HG03342 (cell line): ENCODE results near the gene TMSB10.
A peak's percentile ranks its signal among the peaks of the same experiment; 100 is the strongest.
"Not testable (repeated sequence)": the region's sequence is repeated elsewhere in the genome, so short reads cannot be mapped to it uniquely, and the experiment has no call there.

ENCODE experiments used
- ATAC-seq: cut with Tn5 transposase; IDR thresholded peaks from one replicate; pipeline ENCODE4 v1.9.1; 2021; ENCODE audit warnings: mild to moderate bottlenecking, moderate library complexity; ENCODE audit not compliant: unreplicated experiment

The TMSB10 gene

DNA sequence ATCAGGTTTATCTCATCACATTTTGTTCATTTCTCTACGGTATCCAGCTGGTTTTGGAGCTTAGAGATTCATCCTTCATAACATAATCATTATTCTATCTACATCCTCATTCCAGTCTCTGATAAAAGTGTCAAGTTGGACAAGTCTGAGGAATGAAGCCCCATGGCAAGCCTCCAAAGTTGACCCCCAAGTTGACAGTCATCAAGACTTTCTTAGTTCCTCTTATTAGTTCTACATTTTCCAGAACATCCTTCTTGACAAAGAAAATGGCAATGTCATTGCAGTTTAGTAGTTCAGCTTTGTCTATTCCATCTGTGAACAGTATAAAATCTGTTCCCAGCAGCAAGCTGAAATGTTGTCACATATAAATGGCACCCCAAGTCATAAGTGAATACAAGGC lies 4.5 kb upstream of the TMSB10 start:
- no peak for ATAC-seq

DNA sequence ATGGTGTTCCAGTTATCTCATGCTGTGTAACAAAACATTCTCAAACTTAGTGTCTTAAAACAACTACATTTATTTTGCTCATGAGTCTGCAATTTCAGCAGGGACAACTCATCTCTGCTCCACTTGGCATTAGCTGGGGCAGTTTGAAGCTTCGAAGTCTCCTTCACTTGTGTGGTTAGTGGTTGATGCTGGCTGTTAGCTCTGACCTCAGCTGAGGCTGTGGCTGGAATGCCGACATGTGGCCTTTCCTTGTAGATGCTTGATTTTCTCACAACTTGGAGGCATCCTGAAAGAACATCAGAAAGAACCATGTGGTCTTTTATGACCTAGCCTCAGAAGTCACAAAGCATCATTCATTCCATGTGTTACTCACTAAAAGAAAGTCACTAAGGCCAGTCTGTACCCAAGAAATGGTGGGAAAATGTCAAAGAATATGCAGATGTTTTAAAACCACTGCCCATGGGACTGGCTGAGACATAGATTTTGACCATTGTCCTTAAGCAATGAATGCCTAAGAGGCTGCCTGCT lies 3.8 kb upstream of the TMSB10 start:
- no peak for ATAC-seq

DNA sequence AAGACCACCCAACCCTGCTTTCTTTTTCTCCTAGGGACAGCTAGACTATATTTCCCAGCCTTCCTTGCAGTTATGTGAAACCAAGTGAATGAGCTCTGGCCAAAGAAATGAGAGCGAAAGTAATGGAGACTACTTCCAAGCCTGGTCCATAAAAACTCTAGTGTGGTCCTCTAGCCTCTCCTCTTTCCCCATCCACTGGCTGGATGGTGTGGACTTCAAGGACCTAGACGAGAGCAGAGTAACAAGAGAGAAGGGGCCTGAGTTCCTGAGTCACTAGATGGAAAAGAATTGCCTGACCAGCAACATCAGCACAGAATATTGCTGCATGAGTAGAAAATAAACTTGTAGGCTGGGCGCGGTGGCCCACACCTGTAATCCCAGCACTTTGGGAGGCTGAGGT lies 2.9 kb upstream of the TMSB10 start:
- ATAC-seq, result no peak

DNA sequence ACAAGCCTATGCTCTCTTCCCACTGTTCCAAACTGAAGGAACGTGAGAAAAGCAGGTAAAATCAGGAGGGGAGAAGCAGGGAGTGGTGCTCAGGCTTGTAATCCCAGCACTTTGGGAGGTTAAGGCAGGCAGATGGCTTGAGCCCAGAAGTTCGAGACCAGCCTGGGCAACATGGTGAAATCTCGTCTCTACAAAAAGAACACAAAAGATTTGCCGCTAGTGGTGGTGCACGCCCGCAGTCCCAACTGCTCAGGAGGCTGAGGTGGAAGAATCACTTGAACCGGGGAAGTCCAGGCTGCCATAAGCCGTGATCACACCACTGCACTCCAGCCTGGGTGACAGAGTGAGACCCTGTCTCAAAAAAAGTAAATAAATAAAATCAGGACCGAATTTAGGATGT lies 1.3 kb upstream of the TMSB10 start:
- ATAC-seq, result no peak

DNA sequence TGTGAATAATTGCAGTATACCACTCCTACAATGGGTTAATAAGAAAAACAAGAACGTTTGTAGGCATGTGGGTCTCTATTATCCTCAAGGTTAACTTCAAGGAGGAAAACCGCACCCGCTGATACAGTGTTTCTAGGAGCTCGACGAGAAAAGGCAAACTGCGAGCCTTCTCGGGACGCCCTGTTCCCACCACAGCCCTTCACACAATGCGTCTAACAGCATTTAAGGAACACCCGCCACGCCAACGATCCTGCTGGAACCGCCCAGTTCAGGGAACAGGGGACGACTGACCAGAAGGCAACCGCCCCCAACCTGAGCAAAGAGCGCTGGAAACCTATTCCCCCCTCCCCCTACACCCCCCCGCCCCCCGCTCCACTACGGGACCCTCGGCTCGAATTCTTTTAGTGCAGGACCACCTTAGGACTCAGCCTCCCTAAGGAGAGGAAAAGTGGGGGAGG lies 710 bp upstream of the TMSB10 start:
- ATAC-seq, result no peak

DNA sequence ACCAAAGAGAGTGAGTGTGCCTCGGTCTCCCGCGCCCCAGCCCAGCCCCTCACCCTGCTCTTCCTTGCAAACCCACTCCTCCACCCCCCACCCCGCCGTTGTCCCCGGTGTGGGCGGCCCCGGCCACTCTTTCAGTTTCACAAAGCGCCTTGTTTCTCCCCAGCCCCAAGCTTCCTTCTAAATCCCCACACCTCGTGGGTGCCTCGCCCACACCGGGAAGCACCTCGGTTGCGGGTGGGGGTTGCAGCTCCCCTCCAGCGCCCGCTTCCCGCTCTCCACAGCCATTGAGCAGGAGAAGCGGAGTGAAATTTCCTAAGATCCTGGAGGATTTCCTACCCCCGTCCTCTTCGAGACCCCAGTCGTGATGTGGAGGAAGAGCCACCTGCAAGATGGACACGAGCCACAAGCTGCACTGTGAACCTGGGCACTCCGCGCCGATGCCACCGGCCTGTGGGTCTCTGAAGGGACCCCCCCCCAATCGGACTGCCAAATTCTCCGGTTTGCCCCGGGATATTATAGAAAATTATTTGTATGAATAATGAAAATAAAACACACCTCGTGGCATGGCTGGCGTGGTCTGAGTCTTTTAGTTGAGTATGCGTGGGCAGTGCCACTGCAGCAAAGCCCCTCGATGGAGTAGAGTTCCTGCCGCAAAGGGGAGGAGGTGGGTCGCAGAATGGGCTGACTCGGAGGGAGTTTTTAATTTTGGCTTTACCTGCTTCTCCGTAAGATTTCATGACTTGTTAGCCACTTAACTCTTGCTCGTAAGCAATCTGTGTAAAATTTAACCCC lies 848 bp downstream of the TMSB10 start:
- peak; percentile 27 for ATAC-seq

DNA sequence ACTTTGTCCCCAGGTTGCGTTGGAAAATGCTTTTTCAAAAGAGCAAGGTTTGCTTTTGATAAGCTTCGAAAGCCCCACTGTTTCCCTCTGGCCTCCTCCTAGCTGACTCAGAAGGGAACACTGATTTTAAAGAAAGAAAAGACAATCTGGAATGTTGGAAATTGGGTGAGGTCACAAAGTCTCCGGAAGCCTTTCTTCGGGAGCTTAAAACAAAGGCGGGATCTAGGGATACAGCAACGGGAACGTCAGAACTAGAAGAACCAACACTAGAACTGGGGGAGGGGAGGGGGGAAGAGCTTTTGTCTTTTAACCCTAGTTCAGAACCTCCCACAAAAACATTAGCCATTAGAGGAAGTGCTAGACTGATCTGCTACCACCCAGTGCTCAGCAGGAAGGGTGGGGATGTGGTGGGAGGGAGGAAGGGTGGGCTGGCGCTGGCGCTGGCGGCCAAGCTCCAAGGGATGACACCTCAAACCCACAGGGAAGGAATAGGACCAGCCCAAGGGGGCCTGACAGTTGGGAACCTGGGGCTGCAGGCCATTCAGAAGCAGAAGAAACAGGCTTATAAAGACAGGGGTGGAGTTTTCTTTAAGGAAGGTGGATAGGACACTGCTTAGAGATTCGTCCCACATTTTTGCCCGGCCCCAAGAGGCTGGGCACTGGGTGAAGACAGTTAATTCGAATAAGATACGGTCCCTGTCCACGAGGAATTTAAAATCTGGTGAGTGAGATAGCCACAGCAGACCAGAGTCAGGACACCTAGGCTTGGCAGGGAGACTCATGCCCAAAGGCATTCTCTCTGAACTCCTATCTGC lies 1.7 kb downstream of the TMSB10 start:
- peak; percentile 38 for ATAC-seq

DNA sequence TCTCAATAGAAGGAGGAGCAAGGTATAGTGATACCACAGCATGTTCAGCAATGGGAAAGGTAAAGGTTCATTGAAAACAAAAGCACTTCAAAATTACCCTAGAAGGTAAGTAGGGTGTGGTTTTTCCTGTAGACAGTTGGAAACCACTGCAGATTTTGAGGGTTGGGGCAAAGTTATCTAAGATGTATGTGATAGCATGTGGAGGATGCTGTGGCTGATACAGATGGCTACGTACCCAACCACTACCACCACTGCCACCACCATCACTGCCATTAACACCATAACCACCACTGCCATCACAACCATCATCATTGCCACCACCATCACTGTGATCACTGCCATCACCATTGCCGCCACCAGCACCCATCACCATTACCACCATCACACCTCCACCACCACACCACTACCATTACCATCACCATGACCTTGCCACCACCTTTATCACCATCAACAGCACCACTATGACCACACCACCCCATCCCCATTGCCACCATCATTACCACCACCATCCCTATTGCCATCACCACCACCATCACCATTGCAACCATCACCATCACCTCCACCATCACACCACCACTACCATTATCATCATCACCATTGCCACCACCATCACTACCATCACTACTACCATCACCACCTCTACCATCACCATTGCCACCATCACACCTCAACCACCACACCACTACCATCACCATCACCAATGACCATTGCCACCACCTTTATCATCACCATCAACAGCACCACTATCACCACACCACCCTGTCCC lies 3.7 kb downstream of the TMSB10 start:
- no peak for ATAC-seq

DNA sequence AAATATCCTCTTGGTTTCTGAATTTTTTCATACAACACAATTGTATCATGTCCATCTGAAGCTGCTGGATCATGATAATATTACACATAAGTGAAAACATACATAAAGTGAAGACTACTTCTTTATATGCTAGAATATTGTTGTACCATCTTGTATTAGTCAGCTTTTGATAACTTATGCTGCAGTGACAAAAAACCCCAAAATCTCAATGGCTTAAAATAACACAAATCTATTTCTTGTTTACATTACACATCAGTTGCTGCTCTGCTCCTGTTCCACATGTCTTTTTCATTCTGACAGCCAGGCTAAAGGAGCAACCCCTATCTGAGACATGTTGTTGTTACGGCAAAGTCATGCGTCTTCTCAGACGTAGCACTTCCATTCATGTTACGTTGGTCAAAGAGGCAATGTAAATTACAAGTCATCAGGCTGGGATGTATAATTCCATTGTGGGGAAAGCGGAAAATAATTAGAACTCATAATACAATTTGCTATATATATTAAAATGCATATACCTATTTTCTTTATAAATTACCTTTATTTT lies 5.8 kb downstream of the TMSB10 start:
- ATAC-seq, result no peak

DNA sequence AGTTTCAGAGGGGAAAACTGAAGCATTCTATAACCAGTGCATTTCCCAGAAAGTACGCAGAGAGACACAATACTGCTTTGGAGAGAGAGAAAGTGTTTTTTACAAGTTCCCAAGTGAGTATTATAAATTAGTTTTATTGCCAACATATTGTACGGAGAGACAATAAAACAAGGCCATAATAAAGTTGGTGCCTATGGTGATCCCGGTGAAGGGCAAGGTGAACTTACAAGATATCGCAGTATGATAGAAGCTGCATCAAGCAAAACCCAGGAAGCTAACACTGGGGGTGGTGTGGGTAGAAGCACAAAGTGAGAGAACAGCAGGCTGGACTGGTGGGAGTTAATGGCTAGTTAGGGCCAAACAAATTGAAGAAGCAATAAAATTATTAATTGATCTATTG lies 7.5 kb downstream of the TMSB10 start:
- ATAC-seq, result no peak

DNA sequence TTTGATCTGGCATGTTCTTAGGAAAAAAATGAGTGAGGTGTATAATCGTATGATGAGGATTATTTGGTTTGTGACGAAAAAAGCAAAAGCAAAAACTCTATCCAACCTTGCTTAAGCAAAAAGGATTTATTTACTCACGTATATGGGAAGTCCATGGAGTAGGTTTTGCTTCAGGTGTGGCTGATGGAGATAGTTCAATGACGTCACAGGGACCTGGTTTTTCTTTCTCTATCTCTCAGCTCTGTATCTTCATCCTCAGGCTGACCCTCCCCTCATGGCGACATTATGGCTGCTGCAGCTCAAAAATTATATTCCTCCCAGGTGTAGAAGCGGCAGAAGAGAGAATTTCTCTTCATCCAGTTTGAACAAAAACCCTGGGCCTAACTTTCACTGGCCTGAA lies 8.9 kb downstream of the TMSB10 start:
- ATAC-seq, result no peak

DNA sequence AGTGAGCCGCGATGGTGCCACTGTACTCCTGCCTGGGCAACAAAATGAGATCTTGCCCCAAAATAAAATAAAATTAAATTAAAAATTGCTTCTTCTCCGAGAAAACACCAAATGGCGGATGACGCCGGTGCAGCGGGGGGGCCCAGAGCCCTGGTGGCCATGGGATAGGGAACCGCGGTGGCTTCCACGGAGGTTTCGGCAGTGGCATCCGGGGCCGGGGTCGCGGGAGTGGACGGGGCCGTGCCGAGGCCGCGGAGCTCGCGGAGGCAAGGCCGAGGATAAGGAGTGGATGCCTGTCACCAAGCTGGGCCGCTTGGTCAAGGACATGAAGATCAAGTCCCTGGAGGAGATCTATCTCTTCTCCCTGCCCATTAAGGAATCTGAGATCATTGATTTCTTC lies 10.2 kb downstream of the TMSB10 start:
- not testable (repeated sequence) for ATAC-seq

DNA sequence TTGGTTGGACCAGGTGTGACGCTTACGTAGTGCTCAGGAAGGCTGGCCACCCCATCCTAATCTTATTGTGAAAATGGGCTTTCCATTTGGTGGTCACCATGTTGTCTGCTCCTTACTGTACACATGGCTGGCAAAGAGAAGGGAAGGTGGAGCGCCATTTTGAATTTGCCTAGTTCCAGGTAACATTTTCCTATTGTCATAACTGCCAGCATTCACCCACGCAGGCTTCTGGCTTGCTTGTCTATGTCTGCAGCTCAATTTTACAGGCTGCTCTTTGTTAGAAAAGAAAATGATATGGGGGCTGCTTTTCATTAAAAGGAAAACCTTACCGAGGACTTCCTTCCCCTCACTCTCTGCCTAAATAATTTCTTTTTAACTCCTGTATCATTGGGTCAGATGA lies 12.4 kb downstream of the TMSB10 start:
- not testable (repeated sequence) for ATAC-seq

DNA sequence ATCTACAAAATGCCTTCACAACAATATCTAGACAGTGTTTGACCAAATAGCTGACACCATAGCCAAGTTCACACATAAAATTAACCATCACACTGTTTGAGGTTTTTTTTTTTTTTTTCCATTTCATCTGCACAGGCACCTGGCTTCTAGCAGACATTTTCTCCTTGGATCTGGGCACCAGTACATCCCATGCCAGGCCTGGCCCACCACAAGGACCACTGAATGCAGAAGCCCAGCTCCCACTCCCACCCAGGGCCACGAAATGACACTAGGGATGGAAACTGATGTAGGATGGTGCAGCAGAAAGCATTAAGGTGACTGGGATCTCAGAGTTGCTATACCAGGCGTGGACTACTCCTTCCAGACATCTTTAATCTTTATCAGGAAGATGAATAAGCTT lies 13.0 kb downstream of the TMSB10 start:
- no peak for ATAC-seq

DNA sequence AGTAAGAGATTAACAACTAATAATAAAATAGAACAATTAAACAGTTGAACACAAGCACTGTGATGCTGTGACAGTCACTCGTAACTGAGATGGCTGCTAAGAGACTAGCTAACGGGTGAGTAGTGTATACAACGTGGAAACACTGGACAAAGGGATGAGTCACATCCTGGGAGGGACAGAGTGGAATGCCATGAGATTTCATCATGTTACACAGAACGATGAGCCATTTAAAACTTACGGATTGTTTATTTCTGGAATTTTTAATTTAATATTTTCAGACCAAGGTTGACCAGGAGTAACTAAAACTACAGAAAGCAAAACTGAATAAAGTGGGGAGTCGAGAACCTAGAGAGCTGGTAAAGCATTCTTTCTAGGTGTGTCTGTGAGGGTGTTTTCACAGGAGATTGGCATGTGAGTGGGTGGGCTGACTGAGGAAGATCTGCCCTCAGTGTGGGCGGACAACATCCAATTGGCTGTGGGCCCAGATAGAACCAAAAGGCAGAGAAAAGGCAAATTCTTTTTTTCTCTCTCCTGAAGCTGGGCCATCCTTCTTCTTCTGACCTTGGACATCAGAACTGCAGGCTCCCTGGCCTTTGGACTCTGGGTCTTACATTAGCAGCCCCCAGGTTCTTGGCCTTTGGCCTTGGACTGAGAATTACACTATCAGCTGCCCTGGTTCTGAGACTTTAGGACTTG lies 14.6 kb downstream of the TMSB10 start:
- ATAC-seq, result peak; percentile 54

DNA sequence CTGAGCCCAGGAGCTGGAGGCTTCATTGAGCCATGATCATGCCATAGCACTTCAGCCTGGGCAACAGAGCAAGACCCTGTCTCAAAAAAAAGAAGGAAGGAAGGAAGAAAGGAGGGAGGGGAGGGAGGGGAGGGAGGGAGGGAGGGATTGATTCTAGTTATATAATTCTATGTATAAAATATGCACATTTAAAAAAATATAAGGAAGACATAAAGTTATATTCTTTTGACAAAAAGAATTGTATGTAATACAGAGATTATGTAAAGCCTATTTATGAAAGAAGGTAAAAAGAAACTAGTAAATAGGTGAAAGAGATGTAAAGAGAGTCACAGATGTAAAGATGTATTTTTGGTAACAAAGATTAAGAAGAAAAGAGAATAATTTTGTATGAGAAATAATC lies 17.6 kb downstream of the TMSB10 start:
- ATAC-seq, result no peak

DNA sequence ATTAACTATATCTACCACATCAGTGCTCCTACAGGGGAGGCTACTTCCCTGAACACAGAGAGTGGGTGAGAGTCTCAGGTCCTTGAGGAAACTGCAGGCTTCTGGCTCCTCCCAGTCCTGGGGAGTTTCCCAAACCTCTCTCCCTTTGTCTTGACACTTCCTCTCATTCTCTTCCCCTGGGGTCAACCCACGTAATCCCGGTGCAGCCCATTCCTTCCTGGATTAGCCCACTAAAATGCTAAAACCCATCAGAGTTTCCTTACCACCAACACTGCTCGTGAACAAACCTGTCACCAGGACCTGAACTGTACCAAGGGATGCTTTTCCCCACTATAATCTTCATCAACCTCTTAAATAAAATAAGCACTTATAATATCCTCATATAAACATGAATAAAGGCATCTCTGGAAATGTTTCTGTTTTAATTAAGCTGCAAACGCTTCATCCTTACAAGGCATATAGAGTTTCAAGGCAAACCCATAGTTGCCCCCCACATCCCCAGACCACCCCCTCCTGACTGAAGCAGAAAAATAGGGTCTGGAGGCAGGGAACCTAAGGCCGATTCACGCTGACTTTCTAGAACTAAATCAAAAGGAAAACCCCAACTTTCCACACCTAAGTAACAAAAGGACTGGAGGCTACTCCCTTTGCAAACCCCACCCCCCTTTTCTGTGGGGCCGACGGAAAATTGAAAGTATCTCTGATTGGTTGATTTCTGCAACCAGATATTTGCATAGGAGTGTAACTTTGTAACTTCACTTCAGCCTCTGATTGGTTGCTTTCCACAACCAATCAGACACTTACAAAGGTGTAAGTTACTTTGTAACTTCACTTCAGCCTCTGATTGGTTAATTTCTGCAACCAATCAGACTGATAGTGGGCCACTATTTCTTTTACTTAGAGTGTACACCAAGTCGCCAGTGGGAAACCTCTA lies 19.0 kb downstream of the TMSB10 start:
- peak; percentile 18 for ATAC-seq

DNA sequence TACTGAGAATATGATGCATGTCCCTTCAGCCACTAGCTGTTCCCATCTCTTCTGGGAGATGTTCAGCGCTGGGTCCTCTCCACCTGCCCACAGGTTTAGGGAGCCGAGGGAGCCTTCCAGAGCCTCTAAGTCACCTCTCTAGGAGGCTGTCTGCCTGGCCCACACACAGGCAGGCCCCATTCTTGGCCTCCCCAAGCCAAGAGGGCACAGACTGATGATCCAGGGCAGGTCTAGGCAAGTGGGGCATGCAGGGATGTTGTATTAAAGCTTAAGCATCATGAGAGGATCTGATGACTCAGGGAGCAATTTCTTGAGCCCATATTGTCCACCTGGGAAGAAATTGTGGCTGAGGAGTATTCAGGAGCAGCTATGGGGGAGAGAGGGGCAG lies 19.9 kb downstream of the TMSB10 start:
- ATAC-seq, result no peak

DNA sequence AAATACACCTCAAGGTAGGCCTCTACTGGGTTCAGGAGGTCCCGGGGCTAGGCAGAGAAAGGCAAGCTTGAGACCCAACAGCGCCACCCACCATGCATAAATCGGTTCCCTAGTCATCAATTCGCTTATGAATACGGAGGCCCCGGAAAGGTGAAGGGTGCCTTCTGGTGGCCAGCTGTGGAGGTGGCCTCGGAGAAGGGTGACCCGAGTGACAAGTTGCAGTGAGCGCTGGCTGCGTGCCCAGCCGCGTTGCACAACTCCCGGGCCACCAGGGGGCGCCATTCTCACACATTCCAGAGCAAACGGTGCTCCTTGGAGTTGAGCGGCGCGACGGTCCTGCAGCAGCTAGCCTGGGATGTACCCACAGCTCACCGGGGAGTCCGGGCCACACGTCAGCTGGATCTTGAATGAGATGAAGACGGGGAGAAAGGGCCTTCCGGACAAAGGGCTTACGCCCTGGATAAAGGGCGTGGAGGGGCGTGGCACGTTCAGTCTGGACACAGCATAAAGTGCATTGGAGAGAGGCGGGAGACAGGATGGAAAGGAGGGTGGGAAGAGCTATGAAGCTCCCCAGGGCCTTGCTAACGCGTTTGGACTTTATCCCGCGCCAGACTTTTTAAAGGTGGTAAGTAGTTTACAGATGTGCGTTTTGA lies 20.4 kb downstream of the TMSB10 start:
- peak; percentile 79 for ATAC-seq
